ENCODE results near the gene ZNF280A.

GRCh38 chr22:22527312-22527711 is 7.2 kb upstream of the ZNF280A start:
- TF ChIP-seq REST (IDR thresholded peaks at IDR 0.05; ENCODE audit: unreplicated experiment) (no peak), JUNB (IDR thresholded peaks at IDR 0.05; ENCODE audit: unreplicated experiment) (no peak), CTCF (conservative IDR thresholded peaks at IDR 0.05; ENCODE audit: low read depth in 2 of 2) (no peak), EZH2 (IDR thresholded peaks at IDR 0.05; ENCODE audit: low read depth, unreplicated experiment) (no peak), EZH2phosphoT487 (IDR thresholded peaks at IDR 0.05; ENCODE audit: unreplicated experiment) (no peak), CREB1 (CRISPR knock-in tag; IDR thresholded peaks at IDR 0.05; ENCODE audit: low read depth) (no peak), POLR2AphosphoS5 (IDR thresholded peaks at IDR 0.05; ENCODE audit: low read depth) (no peak)

Data from GM23338 (cell line).